Smooth muscle cell (in vitro differentiated cells): ENCODE results near the gene GHRL. TPM values are rescaled to one million over a fixed set of nuclear protein-coding genes. Genes with fewer than 3 reads are reported as not detected.

Source experiments
- DNase-seq: peaks from one replicate; lab custom pipeline; 2025; ENCODE audit not compliant: unreplicated experiment; lab: John Stamatoyannopoulos, UW
- H2AFZ ChIP-seq: fragments of 200-600 bp; sonication (generic); 2 replicates; pipeline ENCODE4 v1.6.0; 2016; ENCODE audit warnings: antibody characterized with exemption, low read depth, mild to moderate bottlenecking
- H3F3A ChIP-seq: fragments of 200-600 bp; sonication (generic); 2 replicates; pipeline ENCODE4 v1.6.0; 2017; ENCODE audit warnings: antibody characterized with exemption, low read depth
- H3K27ac ChIP-seq: fragments of 200-600 bp; sonication (generic); 2 replicates; pipeline ENCODE4 v1.5.1; 2016; ENCODE audit warnings: low read depth, mild to moderate bottlenecking
- H3K27me3 ChIP-seq: fragments of 200-600 bp; sonication (generic); 2 replicates; pipeline ENCODE4 v1.6.1; 2016; ENCODE audit warnings: low read depth, mild to moderate bottlenecking
- H3K36me3 ChIP-seq: fragments of 200-600 bp; sonication (generic); 2 replicates; pipeline ENCODE4 v1.5.1; 2016; ENCODE audit warnings: low read depth
- H3K4me1 ChIP-seq: fragments of 200-600 bp; sonication (generic); 2 replicates; pipeline ENCODE4 v1.5.1; 2016; ENCODE audit warnings: low read depth
- H3K4me2 ChIP-seq: fragments of 200-600 bp; sonication (generic); 2 replicates; pipeline ENCODE4 v1.6.0; 2016; ENCODE audit warnings: mild to moderate bottlenecking
- H3K4me3 ChIP-seq: fragments of 200-600 bp; sonication (generic); 2 replicates; pipeline ENCODE4 v1.5.1; 2016; ENCODE audit warnings: mild to moderate bottlenecking
- H3K79me2 ChIP-seq: fragments of 200-600 bp; sonication (generic); 2 replicates; pipeline ENCODE4 v1.6.0; 2016; ENCODE audit warnings: low read depth, mild to moderate bottlenecking
- H3K9ac ChIP-seq: fragments of 200-600 bp; sonication (generic); 2 replicates; pipeline ENCODE4 v1.6.0; 2016; ENCODE audit warnings: low read depth
- H3K9me3 ChIP-seq: fragments of 200-600 bp; sonication (generic); replicated peaks from 2 replicates; pipeline ENCODE4 v1.5.1; 2016; ENCODE audit warnings: low read depth
- H4K20me1 ChIP-seq: fragments of 200-600 bp; sonication (generic); 2 replicates; pipeline ENCODE4 v1.6.0; 2016; ENCODE audit warnings: low read depth
- WGBS: methylation state at CpG from one replicate; pipeline ENCODE4 v1.1.7; 2016; ENCODE audit warnings: low lambda C conversion rate; 5-methylcytosine and 5-hydroxymethylcytosine counted together
- polyA plus RNA-seq: library from polyadenylated mRNA; unstranded; fragments of >200 nt; fragmentation: Nextera tagmentation; extraction: Ambion mirVana; gene quantifications from 2 replicates; pipeline ENCODE4 v1.2.1, GENCODE V29; 2016
- total RNA-seq: library from RNA; depleted of rRNA; stranded (reverse); fragments of >200 nt; gene quantifications from 2 replicates; pipeline ENCODE4 v1.2.3, GENCODE V29; 2014
- TF ChIP-seq, protein P1 (sequence below): fragments of 200-600 bp; sonication (generic); IDR thresholded peaks from 2 replicates; pipeline ENCODE4 v1.5.1; 2017; ENCODE audit warnings: borderline replicate concordance, mild to moderate bottlenecking, antibody characterized with exemption; ENCODE audit not compliant: insufficient read depth, poor library complexity, severe bottlenecking

GHRL gene
- total and polyA plus RNA-seq, 2 experiments from 2014 or later = 0.45 TPM; not detected in 1

DNA sequence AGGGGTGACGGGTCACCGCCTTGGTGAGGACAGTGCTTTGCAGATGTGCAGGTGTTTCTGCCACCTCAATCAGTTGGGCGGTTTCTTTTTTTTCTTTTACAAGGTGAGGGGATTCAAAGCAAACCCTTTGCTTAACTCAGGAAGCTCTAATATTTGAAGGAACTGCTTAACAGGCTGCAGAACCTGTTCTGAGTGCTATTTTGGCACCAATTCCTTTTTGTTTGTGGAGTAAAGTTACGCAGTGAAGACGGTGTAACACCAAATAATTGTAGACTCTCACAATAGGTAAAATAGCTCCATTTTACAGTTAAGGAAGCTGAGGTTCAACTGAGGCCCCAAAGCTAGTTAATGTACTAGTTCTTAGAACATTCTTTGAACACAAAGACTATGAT, 6.6 kb downstream of the GHRL start:
- WGBS = 96% methylated on average over 5 of the region's 5 CpGs
- no peaks in the 10 kb centered on the region for H3K79me2 ChIP-seq
- TF ChIP-seq, protein P1, sequence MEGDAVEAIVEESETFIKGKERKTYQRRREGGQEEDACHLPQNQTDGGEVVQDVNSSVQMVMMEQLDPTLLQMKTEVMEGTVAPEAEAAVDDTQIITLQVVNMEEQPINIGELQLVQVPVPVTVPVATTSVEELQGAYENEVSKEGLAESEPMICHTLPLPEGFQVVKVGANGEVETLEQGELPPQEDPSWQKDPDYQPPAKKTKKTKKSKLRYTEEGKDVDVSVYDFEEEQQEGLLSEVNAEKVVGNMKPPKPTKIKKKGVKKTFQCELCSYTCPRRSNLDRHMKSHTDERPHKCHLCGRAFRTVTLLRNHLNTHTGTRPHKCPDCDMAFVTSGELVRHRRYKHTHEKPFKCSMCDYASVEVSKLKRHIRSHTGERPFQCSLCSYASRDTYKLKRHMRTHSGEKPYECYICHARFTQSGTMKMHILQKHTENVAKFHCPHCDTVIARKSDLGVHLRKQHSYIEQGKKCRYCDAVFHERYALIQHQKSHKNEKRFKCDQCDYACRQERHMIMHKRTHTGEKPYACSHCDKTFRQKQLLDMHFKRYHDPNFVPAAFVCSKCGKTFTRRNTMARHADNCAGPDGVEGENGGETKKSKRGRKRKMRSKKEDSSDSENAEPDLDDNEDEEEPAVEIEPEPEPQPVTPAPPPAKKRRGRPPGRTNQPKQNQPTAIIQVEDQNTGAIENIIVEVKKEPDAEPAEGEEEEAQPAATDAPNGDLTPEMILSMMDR = no peak
- no peak overlapping the region for H3K9ac ChIP-seq
- DNase-seq = no peak
- peaks cover 16% of the 10 kb centered on the region for H3K4me1 ChIP-seq
- H3K4me2 ChIP-seq = no peak overlapping the region
- no peak overlapping the region for H2AFZ ChIP-seq
- no peaks in the 10 kb centered on the region for H3K36me3 ChIP-seq
- no peak overlapping the region for H3K4me3 ChIP-seq
- peaks cover 3% of the 10 kb centered on the region for H4K20me1 ChIP-seq
- H3K27ac ChIP-seq = no peak overlapping the region
- no peaks in the 10 kb centered on the region for H3F3A ChIP-seq
- H3K9me3 ChIP-seq = no peaks in the 10 kb centered on the region
- H3K27me3 ChIP-seq = no peaks in the 10 kb centered on the region

GRCh38 chr3:10285272-10286132, 7.2 kb downstream of the GHRL start:
- Histone ChIP-seq H3K27ac (no peak overlapping the region), H3K4me2 (no peak overlapping the region), H2AFZ (no peak overlapping the region), H3F3A (no peaks in the 10 kb centered on the region), H3K36me3 (no peaks in the 10 kb centered on the region), H3K27me3 (no peaks in the 10 kb centered on the region), H3K79me2 (no peaks in the 10 kb centered on the region), H3K4me1 (peaks cover 16% of the 10 kb centered on the region), H3K9ac (no peak overlapping the region), H3K9me3 (no peaks in the 10 kb centered on the region), H3K4me3 (no peak overlapping the region), H4K20me1 (peaks cover 3% of the 10 kb centered on the region)
- DNase-seq = no peak
- TF ChIP-seq, protein P1 = no peak
- 79% methylated on average over 12 of the region's 12 CpGs for WGBS

DNA sequence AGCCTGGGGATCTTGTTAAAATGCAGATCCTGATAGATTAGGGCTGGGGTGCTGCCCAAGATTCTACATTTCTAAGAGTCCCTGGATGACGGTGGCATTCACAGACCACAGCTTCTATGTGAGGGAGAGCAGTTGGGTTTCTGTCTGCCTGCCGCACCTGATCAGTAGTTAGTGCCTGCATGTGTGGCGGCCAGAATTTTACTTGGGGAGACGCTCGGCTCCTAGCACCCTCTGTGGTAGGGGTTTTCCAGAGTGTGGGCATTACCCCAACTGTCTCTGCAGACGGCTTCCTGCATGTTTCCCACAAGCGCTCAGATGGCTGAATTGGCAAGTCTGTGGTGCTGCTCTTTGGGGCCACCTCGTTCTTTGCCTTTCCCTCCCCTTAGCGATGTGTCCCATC, 8.3 kb downstream of the GHRL start:
- TF ChIP-seq, protein P1 = no peak
- Histone ChIP-seq H3K9me3 (no peaks in the 10 kb centered on the region), H3K9ac (no peak overlapping the region), H3K4me3 (no peak overlapping the region), H3K27ac (no peak overlapping the region), H3K36me3 (no peaks in the 10 kb centered on the region), H2AFZ (no peak overlapping the region), H3K79me2 (no peaks in the 10 kb centered on the region), H3F3A (no peaks in the 10 kb centered on the region), H3K4me1 (peaks cover 16% of the 10 kb centered on the region), H3K27me3 (no peaks in the 10 kb centered on the region), H4K20me1 (peaks cover 3% of the 10 kb centered on the region), H3K4me2 (no peak overlapping the region)
- DNase-seq = no peak
- 94% methylated on average over 9 of the region's 9 CpGs for WGBS

DNA sequence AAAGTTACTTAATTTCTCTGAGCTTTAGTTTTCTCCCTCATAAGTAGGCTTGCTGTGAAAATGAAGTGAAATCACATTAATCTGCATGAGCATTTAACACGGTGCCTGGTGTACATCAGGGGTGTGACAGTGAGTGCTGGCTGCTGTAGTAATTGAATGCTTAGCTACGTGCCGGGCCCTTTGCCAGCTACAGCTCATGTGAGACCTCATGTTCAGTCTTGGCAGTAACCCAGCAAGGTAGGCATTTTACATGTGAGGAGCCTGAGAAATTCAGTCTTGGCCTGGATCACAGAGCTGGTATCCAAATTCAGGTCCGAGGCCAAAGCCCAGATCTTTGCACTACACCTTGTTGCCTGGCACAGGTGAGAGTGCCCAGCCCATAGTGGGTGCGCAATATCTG, 9.1 kb downstream of the GHRL start:
- Histone ChIP-seq H3K36me3 (peaks cover 3% of the 10 kb centered on the region), H3K4me3 (no peak overlapping the region), H3K79me2 (no peaks in the 10 kb centered on the region), H4K20me1 (peaks cover 7% of the 10 kb centered on the region), H3K9me3 (no peaks in the 10 kb centered on the region), H2AFZ (no peak overlapping the region), H3K27me3 (no peaks in the 10 kb centered on the region), H3K4me1 (peaks cover 16% of the 10 kb centered on the region), H3K9ac (no peak overlapping the region), H3K4me2 (no peak overlapping the region), H3F3A (no peaks in the 10 kb centered on the region), H3K27ac (no peak overlapping the region)
- TF ChIP-seq, protein P1 = no peak
- WGBS = 92% methylated on average over 5 of the region's 5 CpGs
- no peak for DNase-seq
